GM19452 (cell line): ENCODE data around the gene SLC22A9.

Experiments
- ATAC-seq: cut with Tn5 transposase; IDR thresholded peaks from one replicate; pipeline ENCODE4 v1.9.1; 2021; ENCODE audit not compliant: unreplicated experiment

Gene SLC22A9

GRCh38 chr11:63444160-63444559 lies 74.6 kb downstream of the SLC22A9 start:
- ATAC-seq, result no peak

DNA sequence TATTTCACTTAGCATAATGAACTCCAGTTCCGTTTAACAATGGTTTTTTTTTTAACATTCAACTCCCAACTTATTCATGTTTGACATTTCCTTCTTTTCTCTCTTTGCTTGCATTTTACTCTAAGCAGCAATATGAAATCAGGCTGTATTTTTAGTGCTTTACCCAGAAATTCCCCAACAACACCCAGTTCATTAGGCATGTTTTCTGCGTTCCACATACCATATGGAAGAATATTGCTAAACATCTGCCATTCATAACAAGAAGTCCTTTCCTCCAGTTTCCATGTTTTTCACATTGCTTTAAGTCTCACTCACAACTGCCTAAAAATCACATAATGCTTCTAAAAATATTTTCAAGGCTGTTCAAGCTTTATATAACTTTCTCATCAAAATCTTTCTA lies 75.5 kb downstream of the SLC22A9 start:
- no peak for ATAC-seq

DNA sequence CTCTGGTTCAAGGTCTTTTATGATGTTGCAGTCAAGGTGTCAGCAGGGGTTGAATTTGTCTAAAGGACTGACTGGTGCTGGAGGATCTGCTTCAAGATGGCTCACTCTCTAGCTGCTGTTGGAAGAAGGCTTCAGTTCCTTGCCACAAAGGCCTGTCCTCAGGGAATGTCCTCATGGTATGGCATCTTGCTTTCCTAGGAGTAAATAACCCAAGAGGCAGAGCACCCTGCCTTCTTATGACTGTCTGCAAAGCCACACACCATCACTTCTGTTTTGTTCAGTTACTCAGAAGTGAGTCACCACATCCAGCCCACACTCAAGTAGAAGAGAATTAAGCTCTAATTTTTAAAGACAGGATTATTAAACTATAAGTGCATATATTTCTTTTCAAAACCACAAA lies 76.1 kb downstream of the SLC22A9 start:
- no peak for ATAC-seq

GRCh38 chr11:63448646-63449045 lies 79.1 kb downstream of the SLC22A9 start:
- no peak for ATAC-seq

DNA sequence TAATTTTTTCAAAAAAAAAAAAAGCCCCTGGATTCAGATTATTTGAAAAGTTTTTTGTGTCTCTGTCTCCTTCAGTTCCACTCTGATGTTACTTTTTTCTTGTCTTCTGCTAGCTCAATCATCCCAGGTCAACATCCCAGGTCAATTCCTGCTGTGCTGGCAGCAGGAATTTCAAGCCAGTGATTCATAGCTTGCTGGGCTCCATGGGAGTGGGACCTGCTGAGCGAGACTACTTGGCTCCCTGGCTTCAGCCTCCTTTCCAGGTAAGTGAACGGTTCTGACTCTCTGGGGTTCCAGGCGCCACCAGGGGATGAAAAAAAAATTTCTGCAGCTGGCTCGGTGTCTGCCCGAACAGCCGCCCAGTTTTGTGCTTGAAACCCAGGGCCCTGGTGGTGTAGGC lies 90.0 kb downstream of the SLC22A9 start:
- ATAC-seq, result no peak
